ENCODE results near the gene RADIL.

- TF ChIP-seq ARNT (IDR thresholded peaks at IDR 0.05) = no peak
- TF ChIP-seq FOXA1 (IDR thresholded peaks at IDR 0.05) = no peak
- TF ChIP-seq FOXK2 (IDR thresholded peaks at IDR 0.05) = no peak
- no peak for TF ChIP-seq FOXM1 (IDR thresholded peaks at IDR 0.05; ENCODE audit: borderline replicate concordance)
- no peak for TF ChIP-seq ZNF384 (IDR thresholded peaks at IDR 0.05)
- TF ChIP-seq HDGF (IDR thresholded peaks at IDR 0.05; ENCODE audit: borderline replicate concordance) = no peak
Observed at GRCh38 chr7:4803397-4804241, 79.9 kb downstream of the RADIL start.

Measured in HEK293T (cell line).